Neural cell (in vitro differentiated cells): Measurements from ENCODE around the gene HIVEP3. TPM values are rescaled to one million over a fixed set of nuclear protein-coding genes. Genes with fewer than 3 reads are reported as not detected.

Experiments
- H2AFZ ChIP-seq: fragments of 200-600, 300-800 bp; sonication (generic), shearing (Covaris generic); 2 replicates; pipeline ENCODE4 v1.6.0; 2014; ENCODE audit warnings: low read depth, mild to moderate bottlenecking, antibody characterized with exemption, low read length, moderate library complexity
- H3F3A ChIP-seq: fragments of 200-600 bp; shearing (Covaris generic); 2 replicates; pipeline ENCODE4 v1.6.1; 2016; ENCODE audit warnings: mild to moderate bottlenecking, moderate library complexity, mixed read lengths, antibody characterized with exemption, low read length; ENCODE audit not compliant: insufficient read depth, poor library complexity, severe bottlenecking
- H3K27ac ChIP-seq: fragments of 200-600, 300-800 bp; sonication (generic), shearing (Covaris generic); 2 replicates; pipeline ENCODE4 v1.5.1; 2014; ENCODE audit warnings: mild to moderate bottlenecking, low read length, moderate library complexity
- H3K27me3 ChIP-seq: fragments of 300-800, 200-600 bp; sonication (generic), shearing (Covaris generic); 2 replicates; pipeline ENCODE4 v1.6.0; 2014; ENCODE audit warnings: mild to moderate bottlenecking, low read depth, low read length, moderate library complexity; ENCODE audit not compliant: insufficient read depth
- H3K36me3 ChIP-seq: fragments of 300-800, 200-600 bp; sonication (generic), shearing (Covaris generic); 2 replicates; pipeline ENCODE4 v1.5.1; 2014; ENCODE audit warnings: mild to moderate bottlenecking, antibody characterized with exemption, low read length, moderate library complexity; ENCODE audit not compliant: insufficient read depth
- H3K4me2 ChIP-seq: fragments of 300-800, 200-600 bp; sonication (generic), shearing (Covaris generic); 2 replicates; pipeline ENCODE4 v1.6.0; 2014; ENCODE audit warnings: mild to moderate bottlenecking, low read length
- H3K4me3 ChIP-seq: fragments of 300-800, 200-600 bp; sonication (generic), shearing (Covaris generic); 2 replicates; pipeline ENCODE4 v1.5.1; 2014; ENCODE audit warnings: mild to moderate bottlenecking, low read length, moderate library complexity
- H3K79me2 ChIP-seq: fragments of 200-600 bp; shearing (Covaris generic); replicated peaks from 2 replicates; pipeline ENCODE4 v1.6.0; 2014; ENCODE audit warnings: mild to moderate bottlenecking, low read length, moderate library complexity; ENCODE audit not compliant: insufficient read depth
- H3K9ac ChIP-seq: fragments of 300-800, 200-600 bp; sonication (generic), shearing (Covaris generic); 2 replicates; pipeline ENCODE4 v1.6.1; 2016; ENCODE audit warnings: mild to moderate bottlenecking, low read length, mixed read lengths
- H3K9me2 ChIP-seq: fragments of 200-600 bp; shearing (Covaris generic); 2 replicates; pipeline ENCODE4 v1.6.1; 2016; ENCODE audit warnings: mild to moderate bottlenecking, low read length, mixed read lengths; ENCODE audit not compliant: insufficient read depth
- H3K9me3 ChIP-seq: fragments of 200-600, 300-800 bp; sonication (generic), shearing (Covaris generic); 2 replicates; pipeline ENCODE4 v1.6.1; 2016; ENCODE audit warnings: mild to moderate bottlenecking, mixed run types, low read length, moderate library complexity, mixed read lengths
- H4K20me1 ChIP-seq: fragments of 200-600 bp; shearing (Covaris generic); 2 replicates; pipeline ENCODE4 v1.6.1; 2016; ENCODE audit warnings: mild to moderate bottlenecking, mixed run types; ENCODE audit not compliant: insufficient read depth
- EP300 ChIP-seq: fragments of 450-650 bp; conservative IDR thresholded peaks from 2 replicates; pipeline ENCODE4 v1.6.1; 2014; ENCODE audit warnings: antibody characterized with exemption, mild to moderate bottlenecking, moderate library complexity; ENCODE audit not compliant: poor library complexity, severe bottlenecking
- EZH2 ChIP-seq: fragments of 200-600, 300-800 bp; shearing (Covaris generic), sonication (generic); IDR thresholded peaks from 2 replicates; pipeline ENCODE4 v1.6.1; 2014; ENCODE audit warnings: antibody characterized with exemption, low read length, borderline replicate concordance, mild to moderate bottlenecking; ENCODE audit not compliant: insufficient read depth, poor library complexity, severe bottlenecking
- MXI1 ChIP-seq: fragments of 450-650 bp; conservative IDR thresholded peaks from 2 replicates; pipeline ENCODE4 v1.6.1; 2014; ENCODE audit warnings: antibody characterized with exemption, mild to moderate bottlenecking; ENCODE audit not compliant: poor library complexity, severe bottlenecking
- POLR2AphosphoS5 ChIP-seq: IDR thresholded peaks from 2 replicates; pipeline ENCODE4 v1.6.1; 2012
- RAD21 ChIP-seq: fragments of 450-650 bp; conservative IDR thresholded peaks from 2 replicates; pipeline ENCODE4 v1.6.1; 2014; ENCODE audit warnings: antibody characterized with exemption, mild to moderate bottlenecking, moderate library complexity
- SMC3 ChIP-seq: fragments of 450-650 bp; conservative IDR thresholded peaks from 2 replicates; pipeline ENCODE4 v1.6.1; 2014; ENCODE audit warnings: antibody characterized with exemption, mild to moderate bottlenecking, moderate library complexity; ENCODE audit not compliant: poor library complexity
- TAF1 ChIP-seq: IDR thresholded peaks from 2 replicates; pipeline ENCODE4 v1.6.1; 2012; ENCODE audit warnings: low read depth
- polyA plus RNA-seq: library from polyadenylated mRNA; depleted of rRNA; stranded (reverse); fragments of >200 nt; gene quantifications from 2 replicates; pipeline ENCODE4 v1.2.3, GENCODE V29; 2014
- TF ChIP-seq, protein P1 (sequence below): fragments of 450-650 bp; IDR thresholded peaks from 2 replicates; pipeline ENCODE4 v1.5.1; 2014; ENCODE audit warnings: antibody characterized with exemption, mild to moderate bottlenecking, moderate library complexity; ENCODE audit not compliant: poor library complexity, severe bottlenecking
- TF ChIP-seq, protein P2 (sequence below): IDR thresholded peaks from 2 replicates; pipeline ENCODE4 v1.6.1; 2012; ENCODE audit warnings: borderline replicate concordance

Gene HIVEP3
- polyA plus RNA-seq, 1 donor from 2014 or later, result 2.6 TPM

DNA sequence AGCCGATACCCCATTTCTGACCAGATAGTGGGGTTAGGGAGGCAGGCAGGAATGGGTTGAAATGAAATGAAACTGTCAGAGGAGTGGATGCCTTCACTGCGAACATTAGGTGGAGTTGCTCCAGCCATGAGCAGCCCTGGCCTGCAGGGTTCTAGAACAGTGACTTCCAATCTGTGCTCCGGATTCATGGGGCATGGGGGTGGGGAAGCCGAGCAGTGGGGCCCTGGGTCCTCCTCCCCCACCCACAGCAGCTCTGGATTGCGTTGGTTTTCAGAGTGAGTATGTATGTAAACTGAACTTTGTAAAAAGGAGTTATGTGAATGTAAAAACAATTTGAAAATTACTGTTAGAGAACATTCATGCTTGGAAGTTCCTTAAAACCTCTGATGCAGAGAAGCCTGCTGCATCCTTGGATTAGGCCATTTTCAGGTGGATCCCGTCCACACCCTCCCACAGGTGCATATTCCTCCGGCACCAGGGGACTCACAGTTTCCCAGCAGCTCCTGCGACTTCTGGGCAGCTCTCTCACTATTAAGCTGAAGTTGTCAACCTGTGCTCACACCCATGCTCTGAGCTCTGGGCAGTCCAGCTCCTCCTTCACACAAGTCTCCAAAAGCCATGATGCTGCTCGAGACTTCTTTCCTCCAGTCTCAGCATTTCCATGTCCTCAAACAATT, 379.8 kb downstream of the HIVEP3 start:
- no peak overlapping the region for H3K4me2 ChIP-seq
- H2AFZ ChIP-seq, result no peak overlapping the region
- H3K9me2 ChIP-seq, result no peaks in the 10 kb centered on the region
- no peak overlapping the region for H3K4me3 ChIP-seq
- H3K27ac ChIP-seq, result no peak overlapping the region
- no peak overlapping the region for H3K9ac ChIP-seq
- TF ChIP-seq SMC3, result no peak
- TF ChIP-seq, protein P1, sequence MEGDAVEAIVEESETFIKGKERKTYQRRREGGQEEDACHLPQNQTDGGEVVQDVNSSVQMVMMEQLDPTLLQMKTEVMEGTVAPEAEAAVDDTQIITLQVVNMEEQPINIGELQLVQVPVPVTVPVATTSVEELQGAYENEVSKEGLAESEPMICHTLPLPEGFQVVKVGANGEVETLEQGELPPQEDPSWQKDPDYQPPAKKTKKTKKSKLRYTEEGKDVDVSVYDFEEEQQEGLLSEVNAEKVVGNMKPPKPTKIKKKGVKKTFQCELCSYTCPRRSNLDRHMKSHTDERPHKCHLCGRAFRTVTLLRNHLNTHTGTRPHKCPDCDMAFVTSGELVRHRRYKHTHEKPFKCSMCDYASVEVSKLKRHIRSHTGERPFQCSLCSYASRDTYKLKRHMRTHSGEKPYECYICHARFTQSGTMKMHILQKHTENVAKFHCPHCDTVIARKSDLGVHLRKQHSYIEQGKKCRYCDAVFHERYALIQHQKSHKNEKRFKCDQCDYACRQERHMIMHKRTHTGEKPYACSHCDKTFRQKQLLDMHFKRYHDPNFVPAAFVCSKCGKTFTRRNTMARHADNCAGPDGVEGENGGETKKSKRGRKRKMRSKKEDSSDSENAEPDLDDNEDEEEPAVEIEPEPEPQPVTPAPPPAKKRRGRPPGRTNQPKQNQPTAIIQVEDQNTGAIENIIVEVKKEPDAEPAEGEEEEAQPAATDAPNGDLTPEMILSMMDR, result no peak
- no peaks in the 10 kb centered on the region for H3K9me3 ChIP-seq
- no peaks in the 10 kb centered on the region for H4K20me1 ChIP-seq
- H3K79me2 ChIP-seq, result no peaks in the 10 kb centered on the region
- H3K36me3 ChIP-seq, result no peaks in the 10 kb centered on the region
- no peaks in the 10 kb centered on the region for H3F3A ChIP-seq
- H3K27me3 ChIP-seq, result no peaks in the 10 kb centered on the region

DNA sequence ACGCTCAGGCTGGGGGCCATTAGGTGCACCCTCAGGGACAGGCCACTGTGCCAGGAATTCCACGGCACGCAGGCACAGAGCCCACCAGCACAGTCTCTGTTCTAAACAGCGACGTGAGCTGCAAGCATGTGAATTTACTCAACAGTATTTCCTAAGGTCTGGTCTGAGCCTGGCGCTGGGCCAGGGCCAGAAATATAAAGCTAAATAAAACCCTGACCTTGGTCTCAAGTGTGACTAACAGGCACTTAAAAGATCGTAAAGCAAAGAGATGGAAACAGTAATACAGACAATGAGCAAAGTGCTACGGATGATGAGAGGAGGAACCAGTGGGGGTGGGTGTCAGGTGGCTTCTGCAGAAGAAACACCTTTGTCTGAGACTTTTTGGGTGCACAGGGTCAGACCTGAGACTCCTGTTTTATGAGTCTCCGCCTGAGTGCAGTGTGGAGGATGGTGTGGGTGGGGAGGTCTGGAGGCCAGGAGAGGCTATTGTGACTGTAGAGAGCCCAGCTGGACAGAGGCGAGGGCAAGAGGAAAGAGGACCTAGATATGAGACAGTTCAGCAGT, 380.9 kb downstream of the HIVEP3 start:
- no peak for TF ChIP-seq SMC3
- TF ChIP-seq RAD21, result no peak
- no peak for TF ChIP-seq EZH2
- TF ChIP-seq, protein P1, result no peak
- no peak for TF ChIP-seq TAF1
- TF ChIP-seq EP300, result no peak
- H3F3A ChIP-seq, result no peaks in the 10 kb centered on the region
- no peaks in the 10 kb centered on the region for H3K9me3 ChIP-seq
- H3K79me2 ChIP-seq, result no peaks in the 10 kb centered on the region
- no peaks in the 10 kb centered on the region for H3K27me3 ChIP-seq
- H3K36me3 ChIP-seq, result no peaks in the 10 kb centered on the region
- no peak overlapping the region for H3K4me2 ChIP-seq
- no peak overlapping the region for H3K9ac ChIP-seq
- H3K27ac ChIP-seq, result no peak overlapping the region
- H4K20me1 ChIP-seq, result no peaks in the 10 kb centered on the region
- no peak overlapping the region for H2AFZ ChIP-seq
- no peak overlapping the region for H3K4me3 ChIP-seq
- no peaks in the 10 kb centered on the region for H3K9me2 ChIP-seq

DNA sequence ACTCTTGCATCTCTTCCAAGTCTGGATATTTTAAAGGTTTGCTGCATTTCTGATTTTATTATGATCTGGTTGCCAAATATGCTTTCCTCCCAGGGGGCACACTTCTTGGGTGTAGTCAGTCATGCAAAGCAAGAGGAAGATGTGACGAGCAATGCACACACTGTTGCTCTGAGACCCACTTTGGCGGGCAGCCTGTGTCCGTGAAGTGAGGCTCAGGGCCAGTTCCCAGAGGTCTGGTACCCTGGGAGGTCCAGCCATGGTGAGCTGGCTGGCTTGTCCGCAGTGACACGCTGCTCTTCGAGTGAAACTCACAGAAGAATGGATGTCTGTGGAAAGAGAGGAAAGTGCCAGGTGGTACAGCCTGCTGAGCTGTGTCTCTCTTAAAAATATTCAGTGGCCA, 381.5 kb downstream of the HIVEP3 start:
- H3K4me3 ChIP-seq, result no peak overlapping the region
- no peaks in the 10 kb centered on the region for H3F3A ChIP-seq
- no peaks in the 10 kb centered on the region for H3K79me2 ChIP-seq
- no peaks in the 10 kb centered on the region for H3K36me3 ChIP-seq
- H3K9ac ChIP-seq, result no peak overlapping the region
- H3K4me2 ChIP-seq, result no peak overlapping the region
- no peaks in the 10 kb centered on the region for H3K27me3 ChIP-seq
- TF ChIP-seq SMC3, result no peak
- TF ChIP-seq POLR2AphosphoS5, result no peak
- TF ChIP-seq TAF1, result no peak
- TF ChIP-seq MXI1, result no peak
- TF ChIP-seq RAD21, result no peak
- TF ChIP-seq, protein P1, result no peak
- TF ChIP-seq, protein P2, sequence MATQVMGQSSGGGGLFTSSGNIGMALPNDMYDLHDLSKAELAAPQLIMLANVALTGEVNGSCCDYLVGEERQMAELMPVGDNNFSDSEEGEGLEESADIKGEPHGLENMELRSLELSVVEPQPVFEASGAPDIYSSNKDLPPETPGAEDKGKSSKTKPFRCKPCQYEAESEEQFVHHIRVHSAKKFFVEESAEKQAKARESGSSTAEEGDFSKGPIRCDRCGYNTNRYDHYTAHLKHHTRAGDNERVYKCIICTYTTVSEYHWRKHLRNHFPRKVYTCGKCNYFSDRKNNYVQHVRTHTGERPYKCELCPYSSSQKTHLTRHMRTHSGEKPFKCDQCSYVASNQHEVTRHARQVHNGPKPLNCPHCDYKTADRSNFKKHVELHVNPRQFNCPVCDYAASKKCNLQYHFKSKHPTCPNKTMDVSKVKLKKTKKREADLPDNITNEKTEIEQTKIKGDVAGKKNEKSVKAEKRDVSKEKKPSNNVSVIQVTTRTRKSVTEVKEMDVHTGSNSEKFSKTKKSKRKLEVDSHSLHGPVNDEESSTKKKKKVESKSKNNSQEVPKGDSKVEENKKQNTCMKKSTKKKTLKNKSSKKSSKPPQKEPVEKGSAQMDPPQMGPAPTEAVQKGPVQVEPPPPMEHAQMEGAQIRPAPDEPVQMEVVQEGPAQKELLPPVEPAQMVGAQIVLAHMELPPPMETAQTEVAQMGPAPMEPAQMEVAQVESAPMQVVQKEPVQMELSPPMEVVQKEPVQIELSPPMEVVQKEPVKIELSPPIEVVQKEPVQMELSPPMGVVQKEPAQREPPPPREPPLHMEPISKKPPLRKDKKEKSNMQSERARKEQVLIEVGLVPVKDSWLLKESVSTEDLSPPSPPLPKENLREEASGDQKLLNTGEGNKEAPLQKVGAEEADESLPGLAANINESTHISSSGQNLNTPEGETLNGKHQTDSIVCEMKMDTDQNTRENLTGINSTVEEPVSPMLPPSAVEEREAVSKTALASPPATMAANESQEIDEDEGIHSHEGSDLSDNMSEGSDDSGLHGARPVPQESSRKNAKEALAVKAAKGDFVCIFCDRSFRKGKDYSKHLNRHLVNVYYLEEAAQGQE, result no peak
- TF ChIP-seq EZH2, result no peak
- H2AFZ ChIP-seq, result no peak overlapping the region
- no peaks in the 10 kb centered on the region for H4K20me1 ChIP-seq
- H3K27ac ChIP-seq, result no peak overlapping the region
- H3K9me2 ChIP-seq, result no peaks in the 10 kb centered on the region
- H3K9me3 ChIP-seq, result no peaks in the 10 kb centered on the region
